K562 (cell line): ENCODE results near the gene PLEKHH2. TPM values are rescaled to one million over a fixed set of nuclear protein-coding genes. Genes with fewer than 3 reads are reported as not detected.

Source experiments
- CCNT2 ChIP-seq: IDR thresholded peaks from 2 replicates; pipeline ENCODE4 v1.6.1; 2011; ENCODE audit warnings: borderline replicate concordance, low read depth, mild to moderate bottlenecking, moderate library complexity, mixed read lengths, low read length; ENCODE audit not compliant: insufficient read length; ENCODE audit errors: extremely low read depth
- CXXC5 ChIP-seq: fragments of 250-450 bp; sonication (Bioruptor Pico); IDR thresholded peaks from 2 replicates; pipeline ENCODE4 v1.8.0; 2022; ENCODE audit warnings: inconsistent platforms, mild to moderate bottlenecking, moderate library complexity
- PHTF2 ChIP-seq: fragments of 250-450 bp; sonication (Bioruptor Pico); IDR thresholded peaks from 2 replicates; pipeline ENCODE4 v1.5.0; 2021; ENCODE audit warnings: mild to moderate bottlenecking
- POLR2AphosphoS2 ChIP-seq: IDR thresholded peaks from 2 replicates; pipeline ENCODE4 v1.6.1; 2012; ENCODE audit warnings: low read length, improper control_type of control experiment
- RB1 ChIP-seq: fragments of 450-650 bp; IDR thresholded peaks from 2 replicates; pipeline ENCODE4 v1.6.1; 2017; ENCODE audit warnings: low read depth, mild to moderate bottlenecking
- RBFOX2 ChIP-seq: fragments of 200-400 bp; formaldehyde crosslinking; IDR thresholded peaks from 2 replicates; pipeline ENCODE4 v1.6.1; 2017; ENCODE audit warnings: low read depth, mild to moderate bottlenecking, low read length, moderate library complexity
- SAFB2 ChIP-seq: fragments of 200-400 bp; formaldehyde crosslinking; IDR thresholded peaks from 2 replicates; pipeline ENCODE4 v1.6.1; 2018; ENCODE audit warnings: borderline replicate concordance, low read length, low read depth, moderate library complexity; ENCODE audit not compliant: severe bottlenecking
- SMARCA4 ChIP-seq: fragments of 450-650 bp; IDR thresholded peaks from 2 replicates; pipeline ENCODE4 v1.6.1; 2016
- TRIM28 ChIP-seq: fragments of 450-650 bp; IDR thresholded peaks from 2 replicates; pipeline ENCODE4 v1.6.1; 2017
- ZFX ChIP-seq: sonication (generic); formaldehyde crosslinking; IDR thresholded peaks from 2 replicates; pipeline ENCODE4 v1.8.0; 2022; ENCODE audit warnings: mild to moderate bottlenecking, missing genetic modification reagents, moderate library complexity
- ZNF354B ChIP-seq: fragments of 250-450 bp; sonication (Bioruptor Pico); IDR thresholded peaks from 2 replicates; pipeline ENCODE4 v1.4.0; 2020
- ZNF583 ChIP-seq: fragments of 250-450 bp; sonication (Bioruptor Pico); IDR thresholded peaks from 2 replicates; pipeline ENCODE4 v1.4.0; 2020
- polyA plus RNA-seq, 8 experiments: library from polyadenylated mRNA; depleted of rRNA in 4 of 8; stranded (reverse) in 5 of 8; unstranded in 3 of 8; fragments of >200 nt; fragmentation: Nextera tagmentation in 2 of 8; fragmentation: Illumina TruSeq in 1 of 8; extraction: Ambion mirVana in 2 of 8; extraction: Trizol in 1 of 8; gene quantifications; 2 replicates each; pipeline versions ENCODE4 v1.2.1 to v1.2.3, GENCODE V29; 2011 to 2014; ENCODE audit warnings: inconsistent platforms in 1 of 8, missing spikeins in 1 of 8
- total RNA-seq, 7 experiments: library from RNA; depleted of rRNA in 6 of 7; stranded (reverse); fragments of >200 nt in 6 of 7; fragmentation: Illumina TruSeq in 2 of 7; extraction: Trizol in 2 of 7; gene quantifications; 2 replicates each; pipeline versions ENCODE4 v1.2.1 to v1.2.3, GENCODE V29; 2011 to 2021; ENCODE audit warnings: low replicate concordance in 1 of 7
- TF ChIP-seq, protein P1 (sequence below), 2 experiments: fragments of 450-650 bp; IDR thresholded peaks; 2 replicates each; pipeline ENCODE4 v1.6.1; 2018; ENCODE audit warnings: mild to moderate bottlenecking in 2 of 2, low read depth in 1 of 2; ENCODE audit not compliant: partially characterized antibody in 2 of 2
- TF ChIP-seq, protein P2 (sequence below): IDR thresholded peaks from 2 replicates; pipeline ENCODE4 v1.6.1; 2016; ENCODE audit warnings: missing genetic modification characterization, missing compliant biosample characterization
- TF ChIP-seq, protein P3 (sequence below): sonication (generic); formaldehyde crosslinking; IDR thresholded peaks from 2 replicates; pipeline ENCODE4 v1.9.0; 2022; ENCODE audit warnings: mild to moderate bottlenecking, missing genetic modification reagents
- TF ChIP-seq, protein P4 (sequence below): sonication (generic); IDR thresholded peaks from 2 replicates; pipeline ENCODE4 v1.6.1; 2016
- TF ChIP-seq, protein P5 (sequence below): fragments of 250-450 bp; sonication (Bioruptor Pico); IDR thresholded peaks from 2 replicates; pipeline ENCODE4 v1.5.0; 2020; ENCODE audit warnings: mild to moderate bottlenecking, borderline replicate concordance

Gene PLEKHH2
- total and polyA plus RNA-seq, 9 of the 15 experiments (the other 6 are each of a cell fraction or from before 2014, with no cell fraction given): 0.77 to 13.5 (median 2.7) TPM

DNA sequence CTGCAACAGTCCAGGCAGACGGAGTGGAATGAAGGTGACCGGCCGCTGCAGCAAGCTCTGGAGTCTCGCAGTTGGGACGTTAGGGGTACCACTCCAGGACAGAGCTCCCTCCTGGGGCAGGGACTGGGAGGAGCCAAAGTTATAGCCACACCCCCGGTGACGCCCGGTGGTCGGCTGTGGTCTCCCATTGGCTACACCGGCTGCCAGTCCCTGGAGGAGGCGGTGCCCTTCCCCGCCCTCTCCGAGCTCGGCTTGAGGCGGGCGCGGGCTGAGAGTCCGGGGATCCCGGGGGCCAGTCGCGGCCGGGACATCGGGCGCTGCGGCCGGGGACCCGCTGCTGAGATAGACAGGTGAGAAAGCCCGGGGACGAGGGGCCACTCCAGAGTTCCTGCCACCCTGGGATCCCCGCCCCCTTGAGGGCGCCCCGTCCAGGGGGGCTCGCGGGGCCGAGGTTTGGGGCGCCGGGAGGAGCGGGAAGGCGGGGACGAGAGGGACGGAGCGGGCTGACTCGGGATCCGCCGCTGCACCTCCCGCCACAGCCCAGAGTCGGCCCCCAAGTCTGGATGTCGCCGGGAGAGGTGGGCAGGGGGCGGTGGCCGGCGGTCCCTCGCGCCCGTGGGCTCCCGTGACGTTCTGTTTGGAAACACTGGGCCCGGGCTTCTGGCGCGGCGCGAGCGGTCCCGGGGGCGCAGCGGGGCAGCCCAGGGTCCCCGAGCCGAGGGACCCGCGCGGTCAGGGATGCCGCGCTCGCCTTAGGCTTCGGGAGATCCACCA is at the start of gene PLEKHH2 (continued):
- TF ChIP-seq, protein P1, sequence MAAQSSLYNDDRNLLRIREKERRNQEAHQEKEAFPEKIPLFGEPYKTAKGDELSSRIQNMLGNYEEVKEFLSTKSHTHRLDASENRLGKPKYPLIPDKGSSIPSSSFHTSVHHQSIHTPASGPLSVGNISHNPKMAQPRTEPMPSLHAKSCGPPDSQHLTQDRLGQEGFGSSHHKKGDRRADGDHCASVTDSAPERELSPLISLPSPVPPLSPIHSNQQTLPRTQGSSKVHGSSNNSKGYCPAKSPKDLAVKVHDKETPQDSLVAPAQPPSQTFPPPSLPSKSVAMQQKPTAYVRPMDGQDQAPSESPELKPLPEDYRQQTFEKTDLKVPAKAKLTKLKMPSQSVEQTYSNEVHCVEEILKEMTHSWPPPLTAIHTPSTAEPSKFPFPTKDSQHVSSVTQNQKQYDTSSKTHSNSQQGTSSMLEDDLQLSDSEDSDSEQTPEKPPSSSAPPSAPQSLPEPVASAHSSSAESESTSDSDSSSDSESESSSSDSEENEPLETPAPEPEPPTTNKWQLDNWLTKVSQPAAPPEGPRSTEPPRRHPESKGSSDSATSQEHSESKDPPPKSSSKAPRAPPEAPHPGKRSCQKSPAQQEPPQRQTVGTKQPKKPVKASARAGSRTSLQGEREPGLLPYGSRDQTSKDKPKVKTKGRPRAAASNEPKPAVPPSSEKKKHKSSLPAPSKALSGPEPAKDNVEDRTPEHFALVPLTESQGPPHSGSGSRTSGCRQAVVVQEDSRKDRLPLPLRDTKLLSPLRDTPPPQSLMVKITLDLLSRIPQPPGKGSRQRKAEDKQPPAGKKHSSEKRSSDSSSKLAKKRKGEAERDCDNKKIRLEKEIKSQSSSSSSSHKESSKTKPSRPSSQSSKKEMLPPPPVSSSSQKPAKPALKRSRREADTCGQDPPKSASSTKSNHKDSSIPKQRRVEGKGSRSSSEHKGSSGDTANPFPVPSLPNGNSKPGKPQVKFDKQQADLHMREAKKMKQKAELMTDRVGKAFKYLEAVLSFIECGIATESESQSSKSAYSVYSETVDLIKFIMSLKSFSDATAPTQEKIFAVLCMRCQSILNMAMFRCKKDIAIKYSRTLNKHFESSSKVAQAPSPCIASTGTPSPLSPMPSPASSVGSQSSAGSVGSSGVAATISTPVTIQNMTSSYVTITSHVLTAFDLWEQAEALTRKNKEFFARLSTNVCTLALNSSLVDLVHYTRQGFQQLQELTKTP (IDR thresholded peaks at IDR 0.05; ENCODE audit: low read depth in 1 of 2, partially characterized antibody in 2 of 2): no peak
- TF ChIP-seq PHTF2 (CRISPR knock-in tag) (no peak), TRIM28 (no peak), RB1 (peak; percentile 34; the same call in 1 of the 2 replicates), SAFB2 (no peak), ZNF583 (CRISPR knock-in tag) (no peak), RBFOX2 (peak; percentile 68), CXXC5 (CRISPR knock-in tag) (peak; percentile 58), SMARCA4 (no peak), ZNF354B (no peak), ZFX (CRISPR knock-in tag) (peak; percentile 73), POLR2AphosphoS2 (no peak), CCNT2 (peak; percentile 30)
- TF ChIP-seq, protein P2, sequence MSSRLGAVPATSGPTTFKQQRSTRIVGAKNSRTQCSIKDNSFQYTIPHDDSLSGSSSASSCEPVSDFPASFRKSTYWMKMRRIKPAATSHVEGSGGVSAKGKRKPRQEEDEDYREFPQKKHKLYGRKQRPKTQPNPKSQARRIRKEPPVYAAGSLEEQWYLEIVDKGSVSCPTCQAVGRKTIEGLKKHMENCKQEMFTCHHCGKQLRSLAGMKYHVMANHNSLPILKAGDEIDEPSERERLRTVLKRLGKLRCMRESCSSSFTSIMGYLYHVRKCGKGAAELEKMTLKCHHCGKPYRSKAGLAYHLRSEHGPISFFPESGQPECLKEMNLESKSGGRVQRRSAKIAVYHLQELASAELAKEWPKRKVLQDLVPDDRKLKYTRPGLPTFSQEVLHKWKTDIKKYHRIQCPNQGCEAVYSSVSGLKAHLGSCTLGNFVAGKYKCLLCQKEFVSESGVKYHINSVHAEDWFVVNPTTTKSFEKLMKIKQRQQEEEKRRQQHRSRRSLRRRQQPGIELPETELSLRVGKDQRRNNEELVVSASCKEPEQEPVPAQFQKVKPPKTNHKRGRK (tag): no peak
- TF ChIP-seq, protein P3, sequence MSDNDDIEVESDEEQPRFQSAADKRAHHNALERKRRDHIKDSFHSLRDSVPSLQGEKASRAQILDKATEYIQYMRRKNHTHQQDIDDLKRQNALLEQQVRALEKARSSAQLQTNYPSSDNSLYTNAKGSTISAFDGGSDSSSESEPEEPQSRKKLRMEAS: no peak
- TF ChIP-seq, protein P4, sequence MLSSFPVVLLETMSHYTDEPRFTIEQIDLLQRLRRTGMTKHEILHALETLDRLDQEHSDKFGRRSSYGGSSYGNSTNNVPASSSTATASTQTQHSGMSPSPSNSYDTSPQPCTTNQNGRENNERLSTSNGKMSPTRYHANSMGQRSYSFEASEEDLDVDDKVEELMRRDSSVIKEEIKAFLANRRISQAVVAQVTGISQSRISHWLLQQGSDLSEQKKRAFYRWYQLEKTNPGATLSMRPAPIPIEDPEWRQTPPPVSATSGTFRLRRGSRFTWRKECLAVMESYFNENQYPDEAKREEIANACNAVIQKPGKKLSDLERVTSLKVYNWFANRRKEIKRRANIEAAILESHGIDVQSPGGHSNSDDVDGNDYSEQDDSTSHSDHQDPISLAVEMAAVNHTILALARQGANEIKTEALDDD: no peak
- TF ChIP-seq, protein P5, sequence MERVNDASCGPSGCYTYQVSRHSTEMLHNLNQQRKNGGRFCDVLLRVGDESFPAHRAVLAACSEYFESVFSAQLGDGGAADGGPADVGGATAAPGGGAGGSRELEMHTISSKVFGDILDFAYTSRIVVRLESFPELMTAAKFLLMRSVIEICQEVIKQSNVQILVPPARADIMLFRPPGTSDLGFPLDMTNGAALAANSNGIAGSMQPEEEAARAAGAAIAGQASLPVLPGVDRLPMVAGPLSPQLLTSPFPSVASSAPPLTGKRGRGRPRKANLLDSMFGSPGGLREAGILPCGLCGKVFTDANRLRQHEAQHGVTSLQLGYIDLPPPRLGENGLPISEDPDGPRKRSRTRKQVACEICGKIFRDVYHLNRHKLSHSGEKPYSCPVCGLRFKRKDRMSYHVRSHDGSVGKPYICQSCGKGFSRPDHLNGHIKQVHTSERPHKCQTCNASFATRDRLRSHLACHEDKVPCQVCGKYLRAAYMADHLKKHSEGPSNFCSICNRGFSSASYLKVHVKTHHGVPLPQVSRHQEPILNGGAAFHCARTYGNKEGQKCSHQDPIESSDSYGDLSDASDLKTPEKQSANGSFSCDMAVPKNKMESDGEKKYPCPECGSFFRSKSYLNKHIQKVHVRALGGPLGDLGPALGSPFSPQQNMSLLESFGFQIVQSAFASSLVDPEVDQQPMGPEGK (CRISPR knock-in tag): no peak
